ENCODE measurements around the gene RAB15.

DNA sequence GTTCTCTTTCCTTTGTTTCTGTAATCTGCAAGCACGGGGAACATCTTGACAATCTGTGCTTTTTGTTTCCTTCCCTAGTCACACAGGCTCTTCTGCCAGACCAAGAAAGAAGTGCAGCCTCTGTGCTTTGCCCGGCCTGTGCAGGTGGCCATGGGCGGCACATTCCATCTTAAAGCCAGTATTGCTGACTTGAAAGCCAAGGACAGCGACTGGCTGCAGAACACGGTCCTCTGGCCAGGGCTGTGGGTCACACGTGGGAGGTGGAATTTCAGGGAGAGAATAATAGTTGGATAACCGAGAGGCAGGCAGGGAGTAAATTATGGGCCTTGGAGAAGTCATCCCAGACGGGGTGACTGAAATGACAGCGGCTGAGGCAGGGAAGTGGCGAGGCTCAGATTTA is 39.4 kb upstream of the RAB15 start:
- TF ChIP-seq ZNF121 (CRISPR knock-in tag; conservative IDR thresholded peaks at IDR 0.05) (no peak), ZKSCAN8 (CRISPR knock-in tag; IDR thresholded peaks at IDR 0.05) (no peak), BCLAF1 (IDR thresholded peaks at IDR 0.05; ENCODE audit: borderline replicate concordance in 1 of 2, control insufficient read depth in 1 of 2, low read depth in 2 of 2, low read length in 1 of 2) (no peak), BRCA1 (IDR thresholded peaks at IDR 0.05) (no peak), BRCA1 (CRISPR knock-in tag; IDR thresholded peaks at IDR 0.05) (no peak), ELF4 (CRISPR knock-in tag; IDR thresholded peaks at IDR 0.05) (no peak)
